Left ventricle myocardium inferior (tissue), 1 donor: ENCODE data around the gene ALOX15B. TPM values are rescaled to one million over a fixed set of nuclear protein-coding genes. Genes with fewer than 3 reads are reported as not detected.
A peak's percentile ranks its signal among the peaks of the same experiment; 100 is the strongest.

Source experiments
- DNase-seq: peaks from one replicate; pipeline ENCODE4 v3.0.0-alpha.2; 2020
- H3K27ac ChIP-seq: fragments of 200-600 bp; replicated peaks from 2 replicates; pipeline ENCODE4 v1.8.0; 2021
- H3K27me3 ChIP-seq: fragments of 200-600 bp; 2 replicates; pipeline ENCODE4 v1.8.0; 2021; ENCODE audit warnings: low read depth
- H3K36me3 ChIP-seq: fragments of 200-600 bp; 2 replicates; pipeline ENCODE4 v1.8.0; 2021
- H3K4me1 ChIP-seq: fragments of 200-600 bp; 2 replicates; pipeline ENCODE4 v1.8.0; 2021
- H3K4me3 ChIP-seq: fragments of 200-600 bp; 2 replicates; pipeline ENCODE4 v1.8.0; 2021; ENCODE audit warnings: mild to moderate bottlenecking, moderate library complexity
- H3K9me3 ChIP-seq: fragments of 200-600 bp; replicated peaks from 2 replicates; pipeline ENCODE4 v1.8.0; 2021
- intact Hi-C: fragments of 100-400 bp; cut with micrococcal nuclease; formaldehyde crosslinking; loops from one replicate; pipeline ENCODE4 v1.11.0; 2022
- total RNA-seq: library from RNA; stranded (reverse); fragmentation: NEBNext Ultra II Directional; extraction: Animal tissue kit (Norgen Biotek cat#: 25700); gene quantifications from one replicate; pipeline ENCODE4 v1.2.1, GENCODE V29; 2021
- TF ChIP-seq, protein P1 (sequence below): fragments of 200-600 bp; IDR thresholded peaks from 2 replicates; pipeline ENCODE4 v1.8.0; 2021; ENCODE audit warnings: antibody characterized with exemption, mild to moderate bottlenecking, borderline replicate concordance
- donor health status: DM: no; HTN: yes; CAD: no; lungs with severe emphysema.

The ALOX15B gene
- total RNA-seq, 1 donor from 2014 or later: not detected

DNA sequence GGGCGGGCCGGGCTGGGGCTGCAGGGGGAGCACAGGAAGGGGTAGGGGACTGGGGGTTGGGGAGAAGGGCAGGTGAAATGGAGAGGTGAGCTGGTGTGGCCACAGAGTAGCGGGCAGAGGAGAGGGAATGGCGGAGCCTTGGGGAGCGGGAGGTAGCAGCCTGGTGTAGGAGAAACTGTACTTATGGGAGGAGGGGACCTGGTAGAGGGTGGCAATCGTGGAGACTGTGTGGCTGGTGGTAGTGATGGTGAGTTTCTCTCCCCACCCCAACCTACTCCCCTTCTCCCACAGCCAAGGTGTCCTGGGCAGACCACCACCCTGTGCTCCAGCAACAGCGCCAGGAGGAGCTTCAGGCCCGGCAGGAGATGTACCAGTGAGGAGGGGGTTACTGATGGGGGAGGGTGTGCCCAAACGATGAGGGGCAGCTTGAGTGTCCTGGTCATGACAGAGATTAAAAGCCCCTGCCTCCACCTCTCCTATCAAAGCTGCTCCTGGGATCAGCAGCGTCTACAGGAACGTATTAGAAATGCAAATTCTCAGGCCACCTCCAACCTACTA, 831 bp downstream of the ALOX15B start:
- no peaks in the 10 kb centered on the region for H3K9me3 ChIP-seq
- no peaks in the 10 kb centered on the region for H3K36me3 ChIP-seq
- intact Hi-C loops: no loop called here
- no peak overlapping the region for H3K4me3 ChIP-seq
- DNase-seq: no peak
- peaks cover 9% of the 10 kb centered on the region for H3K4me1 ChIP-seq
- peaks cover 57% of the 10 kb centered on the region for H3K27me3 ChIP-seq
- TF ChIP-seq, protein P1, sequence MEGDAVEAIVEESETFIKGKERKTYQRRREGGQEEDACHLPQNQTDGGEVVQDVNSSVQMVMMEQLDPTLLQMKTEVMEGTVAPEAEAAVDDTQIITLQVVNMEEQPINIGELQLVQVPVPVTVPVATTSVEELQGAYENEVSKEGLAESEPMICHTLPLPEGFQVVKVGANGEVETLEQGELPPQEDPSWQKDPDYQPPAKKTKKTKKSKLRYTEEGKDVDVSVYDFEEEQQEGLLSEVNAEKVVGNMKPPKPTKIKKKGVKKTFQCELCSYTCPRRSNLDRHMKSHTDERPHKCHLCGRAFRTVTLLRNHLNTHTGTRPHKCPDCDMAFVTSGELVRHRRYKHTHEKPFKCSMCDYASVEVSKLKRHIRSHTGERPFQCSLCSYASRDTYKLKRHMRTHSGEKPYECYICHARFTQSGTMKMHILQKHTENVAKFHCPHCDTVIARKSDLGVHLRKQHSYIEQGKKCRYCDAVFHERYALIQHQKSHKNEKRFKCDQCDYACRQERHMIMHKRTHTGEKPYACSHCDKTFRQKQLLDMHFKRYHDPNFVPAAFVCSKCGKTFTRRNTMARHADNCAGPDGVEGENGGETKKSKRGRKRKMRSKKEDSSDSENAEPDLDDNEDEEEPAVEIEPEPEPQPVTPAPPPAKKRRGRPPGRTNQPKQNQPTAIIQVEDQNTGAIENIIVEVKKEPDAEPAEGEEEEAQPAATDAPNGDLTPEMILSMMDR: no peak
- no peak overlapping the region for H3K27ac ChIP-seq

DNA sequence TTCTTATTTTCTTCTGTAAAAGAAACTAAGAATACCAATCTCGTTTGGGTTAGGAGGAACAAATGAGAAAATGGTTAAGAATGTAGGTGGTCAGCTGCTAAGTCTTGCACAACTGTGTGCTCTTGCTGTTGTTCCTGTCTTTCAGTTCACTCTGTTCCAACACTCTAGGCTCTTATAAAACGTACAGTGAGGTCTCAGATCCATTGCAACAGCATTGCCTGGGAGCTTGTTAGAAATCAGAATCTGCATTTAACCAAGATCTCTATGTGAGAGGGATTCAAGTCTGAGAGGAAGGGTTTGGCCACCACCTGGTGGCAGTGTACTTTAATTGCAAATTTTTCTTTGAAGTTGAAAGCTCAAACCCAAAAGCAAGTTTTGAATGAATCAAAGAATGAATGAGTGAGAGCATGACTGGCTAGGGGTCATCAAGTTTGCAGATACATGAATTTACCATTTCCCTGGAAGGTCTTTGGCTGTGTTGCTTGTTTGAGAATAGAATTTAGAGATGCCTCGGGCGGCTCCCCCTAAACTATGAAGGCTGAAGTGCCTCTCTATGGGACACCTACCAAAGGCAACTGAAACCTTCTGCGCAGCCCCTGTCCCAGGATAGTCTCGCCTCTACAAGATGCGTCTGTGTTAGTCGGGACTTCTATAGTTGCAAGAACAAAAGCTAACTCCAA, 2.5 kb downstream of the ALOX15B start:
- H3K27ac ChIP-seq: peak overlapping the region; percentile 43
- intact Hi-C loops: no loop called here
- H3K4me3 ChIP-seq: no peak overlapping the region
- H3K4me1 ChIP-seq: peaks cover 9% of the 10 kb centered on the region
- TF ChIP-seq, protein P1: peak; percentile 73
- DNase-seq: no peak
- H3K36me3 ChIP-seq: no peaks in the 10 kb centered on the region
- H3K27me3 ChIP-seq: peaks cover 63% of the 10 kb centered on the region
- no peaks in the 10 kb centered on the region for H3K9me3 ChIP-seq

DNA sequence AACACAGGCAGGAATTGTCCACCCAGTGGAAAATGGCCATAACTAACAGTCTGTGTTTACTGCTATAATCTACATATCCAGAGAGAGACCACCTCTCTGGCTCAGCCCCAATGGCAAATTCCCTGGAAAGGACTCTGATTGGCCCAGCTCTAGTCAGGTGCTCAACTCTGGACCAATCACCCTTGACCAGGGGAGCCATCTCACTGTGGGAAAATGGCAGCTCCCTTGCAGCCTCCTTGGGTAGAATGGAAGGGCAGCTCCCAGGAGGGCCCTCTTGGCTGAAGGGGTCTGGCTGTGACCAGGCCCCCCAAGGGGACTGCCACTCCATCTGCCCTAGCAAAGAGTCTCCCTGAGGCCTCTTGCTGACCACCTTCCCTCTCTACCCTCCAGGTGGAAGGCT, 3.1 kb downstream of the ALOX15B start:
- Histone ChIP-seq H3K36me3 (no peaks in the 10 kb centered on the region), H3K27me3 (peaks cover 63% of the 10 kb centered on the region), H3K4me3 (no peak overlapping the region), H3K27ac (no peak overlapping the region), H3K4me1 (peaks cover 9% of the 10 kb centered on the region), H3K9me3 (no peaks in the 10 kb centered on the region)
- intact Hi-C loops: no loop called here
- no peak for DNase-seq
- TF ChIP-seq, protein P1: no peak

DNA sequence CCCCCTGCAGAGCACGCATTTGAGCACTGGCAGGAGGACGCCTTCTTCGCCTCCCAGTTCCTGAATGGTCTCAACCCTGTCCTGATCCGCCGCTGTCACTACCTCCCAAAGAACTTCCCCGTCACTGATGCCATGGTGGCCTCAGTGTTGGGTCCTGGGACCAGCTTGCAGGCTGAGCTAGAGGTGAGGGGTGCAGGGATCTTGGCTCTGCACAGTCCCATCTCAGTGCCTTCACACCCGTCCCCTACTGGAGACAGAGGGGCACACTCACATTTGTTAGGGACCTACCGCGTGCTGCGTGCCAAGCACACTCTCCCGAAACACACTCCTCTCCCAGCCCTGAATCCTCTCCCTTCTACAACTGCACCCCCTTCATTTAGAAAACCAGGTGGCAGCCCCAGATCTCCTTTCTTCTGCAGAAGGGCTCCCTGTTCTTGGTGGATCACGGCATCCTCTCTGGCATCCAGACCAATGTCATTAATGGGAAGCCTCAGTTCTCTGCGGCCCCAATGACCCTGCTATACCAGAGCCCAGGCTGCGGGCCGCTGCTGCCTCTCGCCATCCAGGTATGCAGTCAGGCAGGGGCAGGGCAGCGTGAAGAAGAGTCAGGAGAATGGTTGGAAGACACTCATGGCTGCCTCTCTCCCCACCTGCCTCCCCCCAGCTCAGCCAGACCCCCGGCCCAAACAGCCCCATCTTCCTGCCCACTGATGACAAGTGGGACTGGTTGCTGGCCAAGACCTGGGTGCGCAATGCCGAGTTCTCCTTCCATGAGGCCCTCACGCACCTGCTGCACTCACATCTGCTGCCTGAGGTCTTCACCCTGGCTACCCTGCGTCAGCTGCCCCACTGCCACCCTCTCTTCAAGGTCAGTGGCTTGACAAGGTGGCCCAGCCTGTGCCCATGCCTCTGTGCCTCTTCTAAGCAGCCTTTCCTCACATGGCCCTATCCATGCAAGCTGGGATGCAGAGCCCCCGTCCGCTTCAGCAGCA, 6.3 kb downstream of the ALOX15B start:
- Histone ChIP-seq H3K36me3 (no peaks in the 10 kb centered on the region), H3K4me1 (no peaks in the 10 kb centered on the region), H3K27me3 (peaks cover 41% of the 10 kb centered on the region), H3K4me3 (no peak overlapping the region), H3K27ac (no peak overlapping the region), H3K9me3 (no peaks in the 10 kb centered on the region)
- intact Hi-C loops: no loop called here
- TF ChIP-seq, protein P1: no peak
- DNase-seq: no peak

DNA sequence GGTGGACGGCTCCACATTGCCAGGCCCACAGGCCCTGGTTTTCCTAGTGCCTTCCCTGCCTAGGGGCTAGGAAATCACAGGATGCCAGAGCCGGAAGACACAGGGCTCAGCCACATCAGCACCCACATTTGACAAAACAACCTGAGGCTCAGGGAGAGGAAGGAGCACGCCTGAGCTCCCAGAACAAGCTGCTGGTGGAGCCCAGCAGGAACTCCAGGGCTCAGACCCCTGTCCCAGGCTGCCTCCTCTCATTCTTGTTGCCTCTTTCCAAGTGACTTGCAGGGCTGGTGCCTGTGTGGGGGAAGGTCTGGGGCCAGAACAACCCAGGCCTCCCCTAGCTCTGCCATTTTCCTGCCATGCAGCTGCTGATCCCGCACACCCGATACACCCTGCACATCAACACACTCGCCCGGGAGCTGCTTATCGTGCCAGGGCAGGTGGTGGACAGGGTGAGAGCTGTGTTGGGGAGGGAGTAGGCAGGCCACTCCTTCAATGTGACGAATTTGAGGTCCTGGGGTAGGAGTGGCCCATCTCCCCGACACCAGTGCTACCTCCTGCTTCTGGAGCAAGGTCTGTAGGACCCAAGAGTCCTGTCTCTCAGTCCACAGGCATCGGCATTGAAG, 7.6 kb downstream of the ALOX15B start:
- DNase-seq: no peak
- Histone ChIP-seq H3K36me3 (no peaks in the 10 kb centered on the region), H3K4me1 (no peaks in the 10 kb centered on the region), H3K27ac (no peak overlapping the region), H3K4me3 (no peak overlapping the region), H3K9me3 (no peaks in the 10 kb centered on the region), H3K27me3 (peaks cover 36% of the 10 kb centered on the region)
- TF ChIP-seq, protein P1: no peak
- intact Hi-C loops: no loop called here
